Vagina (tissue), 2 donors: ENCODE measurements around the gene CD151. TPM values are rescaled to one million over a fixed set of nuclear protein-coding genes. Genes with fewer than 3 reads are reported as not detected.

ENCODE experiments used
- DNase-seq, 2 donors: peaks; one replicate each; pipeline ENCODE4 v3.0.0-alpha.2; 2017; ENCODE audit errors: extremely low spot score in 2 of 2
- H3K27ac ChIP-seq: fragments of 200-600 bp; sonication (generic); one replicate; pipeline ENCODE4 v1.5.1; 2019
- H3K27me3 ChIP-seq: fragments of 200-600 bp; sonication (generic); one replicate; pipeline ENCODE4 v1.5.1; 2019
- H3K36me3 ChIP-seq, 2 donors: fragments of 200-600 bp; sonication (generic); one replicate each; pipeline ENCODE4 v1.5.1; 2017 to 2019
- H3K4me1 ChIP-seq: fragments of 200-600 bp; sonication (generic); one replicate; pipeline ENCODE4 v1.5.1; 2019
- H3K4me3 ChIP-seq, 2 donors: fragments of 200-600 bp; sonication (generic); 1 replicate in 1 of 2; 2 replicates in 1 of 2; pipeline ENCODE4 v1.5.1; 2016 to 2019
- H3K9me3 ChIP-seq: fragments of 200-600 bp; sonication (generic); one replicate; pipeline ENCODE4 v1.5.1; 2019
- CTCF ChIP-seq, 3 experiments: fragments of 450-650 bp in 2 of 3; fragments of 200-600 bp in 1 of 3; sonication (generic) in 1 of 3; IDR thresholded peaks; one replicate each; pipeline ENCODE4 v1.5.1; 2017 to 2019; ENCODE audit warnings: antibody characterized with exemption in 3 of 3, mild to moderate bottlenecking in 2 of 3, moderate library complexity in 2 of 3
- POLR2A ChIP-seq, 2 donors: fragments of 450-650 bp; IDR thresholded peaks; one replicate each; pipeline ENCODE4 v1.6.1; 2017; ENCODE audit warnings: antibody characterized with exemption in 2 of 2, mild to moderate bottlenecking in 2 of 2, moderate library complexity in 2 of 2
- POLR2AphosphoS5 ChIP-seq, 2 donors: sonication (generic); formaldehyde crosslinking; IDR thresholded peaks; one replicate each; pipeline ENCODE4 v1.9.0; 2017; ENCODE audit warnings: antibody characterized with exemption in 2 of 2, mild to moderate bottlenecking in 2 of 2, low read depth in 1 of 2; ENCODE audit not compliant: insufficient read depth in 1 of 2
- intact Hi-C: fragments of 100-400 bp; cut with DNase I; formaldehyde crosslinking; loops from one replicate; pipeline ENCODE4 v1.15.1; 2023
- total RNA-seq: library from RNA; depleted of rRNA; stranded (reverse); fragments of >200 nt; gene quantifications from one replicate; pipeline ENCODE4 v1.2.3, GENCODE V29; 2016

Gene CD151
- total RNA-seq, 1 donor from 2014 or later, result 150 TPM

GRCh38 chr11:863023-863909, 30.5 kb downstream of the CD151 start:
- no peaks in the 10 kb centered on the region for H3K27me3 ChIP-seq
- H3K9me3 ChIP-seq, result no peaks in the 10 kb centered on the region
- intact Hi-C loops, result no loop called here
- no peak overlapping the region for H3K4me3 ChIP-seq
- no peak overlapping the region for H3K27ac ChIP-seq
- TF ChIP-seq POLR2AphosphoS5 (IDR thresholded peaks at IDR 0.05; ENCODE audit: insufficient read depth in 1 of 2, low read depth in 1 of 2), result no peak
- no peak for TF ChIP-seq POLR2A (IDR thresholded peaks at IDR 0.05)
- no peak for TF ChIP-seq CTCF (IDR thresholded peaks at IDR 0.05)
- peaks cover 33% of the 10 kb centered on the region for H3K4me1 ChIP-seq
- no peak for DNase-seq
- peaks cover 0 to 12% of the 10 kb centered on the region in 2 donors for H3K36me3 ChIP-seq

GRCh38 chr11:863910-864827, 31.4 kb downstream of the CD151 start:
- Histone ChIP-seq H3K4me3 (no peak overlapping the region), H3K9me3 (no peaks in the 10 kb centered on the region), H3K27me3 (no peaks in the 10 kb centered on the region), H3K4me1 (peaks cover 24% of the 10 kb centered on the region), H3K36me3 (peaks cover 0 to 12% of the 10 kb centered on the region in 2 donors), H3K27ac (no peak overlapping the region)
- intact Hi-C loops, result no loop called here
- DNase-seq, result no peak
- TF ChIP-seq POLR2A (IDR thresholded peaks at IDR 0.05), result no peak
- no peak for TF ChIP-seq POLR2AphosphoS5 (IDR thresholded peaks at IDR 0.05; ENCODE audit: insufficient read depth in 1 of 2, low read depth in 1 of 2)
- no peak for TF ChIP-seq CTCF (IDR thresholded peaks at IDR 0.05)

- H3K36me3 ChIP-seq, result peaks cover 0 to 12% of the 10 kb centered on the region in 2 donors
- intact Hi-C loops, result no loop called here
Observed at GRCh38 chr11:864898-865297, 32.1 kb downstream of the CD151 start.

More at GRCh38 chr11:864898-865297, 32.1 kb downstream of the CD151 start:
- TF ChIP-seq POLR2A (IDR thresholded peaks at IDR 0.05) (no peak), CTCF (IDR thresholded peaks at IDR 0.05) (no peak), POLR2AphosphoS5 (IDR thresholded peaks at IDR 0.05; ENCODE audit: insufficient read depth in 1 of 2, low read depth in 1 of 2) (no peak)
- H3K4me3 ChIP-seq, result no peak overlapping the region
- no peaks in the 10 kb centered on the region for H3K27me3 ChIP-seq
- no peaks in the 10 kb centered on the region for H3K9me3 ChIP-seq
- no peak overlapping the region for H3K27ac ChIP-seq
- no peak for DNase-seq
- peaks cover 17% of the 10 kb centered on the region for H3K4me1 ChIP-seq
